Measurements from ENCODE around the gene TRAF2.

GRCh38 chr9:136901516-136902258 lies 15.4 kb downstream of the TRAF2 start:
- TF ChIP-seq CTCF (IDR thresholded peaks at IDR 0.05): no peak
- TF ChIP-seq POLR2A (IDR thresholded peaks at IDR 0.05): no peak
